H9 (cell line): ENCODE measurements around the gene PDE2A. TPM values are rescaled to one million over a fixed set of nuclear protein-coding genes. Genes with fewer than 3 reads are reported as not detected.

Experiments used
- DNase-seq: peaks from one replicate; pipeline ENCODE4 v3.0.0-alpha.2; 2017
- H2AFZ ChIP-seq: one replicate; pipeline ENCODE4 v1.6.1; 2013; ENCODE audit warnings: mild to moderate bottlenecking, low read length, control low read depth, moderate library complexity
- H2AK5ac ChIP-seq: 2 replicates; pipeline ENCODE4 v1.6.1; 2013; ENCODE audit warnings: low read length, control low read depth, mixed read lengths; ENCODE audit not compliant: insufficient read length
- H2BK120ac ChIP-seq: one replicate; pipeline ENCODE4 v1.6.1; 2013; ENCODE audit warnings: low read depth, mild to moderate bottlenecking, low read length, control low read depth, inconsistent platforms; ENCODE audit not compliant: poor library complexity, severe bottlenecking
- H2BK12ac ChIP-seq: 2 replicates; pipeline ENCODE4 v1.6.1; 2013; ENCODE audit warnings: low read length, control low read depth, mixed read lengths, low read depth; ENCODE audit not compliant: insufficient read length
- H2BK15ac ChIP-seq: 2 replicates; pipeline ENCODE4 v1.6.1; 2013; ENCODE audit warnings: low read depth, low read length, control low read depth
- H2BK20ac ChIP-seq: one replicate; pipeline ENCODE4 v1.6.1; 2013; ENCODE audit warnings: low read depth, mild to moderate bottlenecking, low read length, control low read depth, inconsistent platforms; ENCODE audit not compliant: poor library complexity, severe bottlenecking
- H2BK5ac ChIP-seq: 2 replicates; pipeline ENCODE4 v1.6.1; 2013; ENCODE audit warnings: low read length, control low read depth, mixed read lengths; ENCODE audit not compliant: insufficient read length
- H3K14ac ChIP-seq: 2 replicates; pipeline ENCODE4 v1.6.1; 2013; ENCODE audit warnings: low read length, control low read depth; ENCODE audit not compliant: insufficient read depth
- H3K18ac ChIP-seq: 2 replicates; pipeline ENCODE4 v1.6.1; 2013; ENCODE audit warnings: low read depth, mild to moderate bottlenecking, mixed read lengths, low read length, control low read depth; ENCODE audit not compliant: insufficient read length
- H3K23ac ChIP-seq: 2 replicates; pipeline ENCODE4 v1.6.1; 2013; ENCODE audit warnings: low read length, control low read depth, mixed read lengths, low read depth; ENCODE audit not compliant: insufficient read length
- H3K23me2 ChIP-seq: 2 replicates; pipeline ENCODE4 v1.6.1; 2013; ENCODE audit warnings: low read depth, mild to moderate bottlenecking, mixed read lengths, low read length, control low read depth; ENCODE audit not compliant: insufficient read length, poor library complexity, severe bottlenecking
- H3K27ac ChIP-seq: 2 replicates; pipeline ENCODE4 v1.5.1; 2013; ENCODE audit warnings: low read length, control low read depth, mixed read lengths, low read depth; ENCODE audit not compliant: insufficient read length
- H3K27me3 ChIP-seq: 2 replicates; pipeline ENCODE4 v1.6.1; 2013; ENCODE audit warnings: low read length, control low read depth, inconsistent platforms; ENCODE audit not compliant: insufficient read depth
- H3K4ac ChIP-seq: 2 replicates; pipeline ENCODE4 v1.6.1; 2013; ENCODE audit warnings: low read depth, mild to moderate bottlenecking, control low read depth, inconsistent platforms, low read length, moderate library complexity
- H3K4me1 ChIP-seq: 2 replicates; pipeline ENCODE4 v1.6.1; 2013; ENCODE audit warnings: low read length, control low read depth, inconsistent platforms; ENCODE audit not compliant: insufficient read depth
- H3K4me2 ChIP-seq: 2 replicates; pipeline ENCODE4 v1.6.1; 2013; ENCODE audit warnings: low read length, control low read depth, mixed read lengths; ENCODE audit not compliant: insufficient read length, insufficient read depth
- H3K56ac ChIP-seq: 2 replicates; pipeline ENCODE4 v1.6.1; 2013; ENCODE audit warnings: low read depth, mild to moderate bottlenecking, mixed read lengths, low read length, control low read depth; ENCODE audit not compliant: insufficient read length
- H3K79me1 ChIP-seq: 2 replicates; pipeline ENCODE4 v1.6.1; 2013; ENCODE audit warnings: low read depth, mild to moderate bottlenecking, moderate library complexity, low read length, control low read depth, inconsistent platforms; ENCODE audit not compliant: insufficient read depth, poor library complexity, severe bottlenecking
- H3K79me2 ChIP-seq: 2 replicates; pipeline ENCODE4 v1.6.1; 2013; ENCODE audit warnings: low read length, control low read depth, inconsistent platforms; ENCODE audit not compliant: insufficient read depth
- H3K9ac ChIP-seq: 2 replicates; pipeline ENCODE4 v1.6.1; 2013; ENCODE audit warnings: low read length, control low read depth, mixed read lengths; ENCODE audit not compliant: insufficient read length; ENCODE audit errors: extremely low read depth
- H3K9me3 ChIP-seq: one replicate; pipeline ENCODE4 v1.6.1; 2013; ENCODE audit warnings: low read depth, low read length, inconsistent platforms; ENCODE audit not compliant: control insufficient read depth
- H3T11ph ChIP-seq: one replicate; pipeline ENCODE4 v1.6.1; 2013; ENCODE audit warnings: mild to moderate bottlenecking, low read length, control low read depth, inconsistent platforms
- H4K20me1 ChIP-seq: one replicate; pipeline ENCODE4 v1.6.1; 2013; ENCODE audit not compliant: control insufficient read depth, insufficient read length, insufficient read depth
- H4K5ac ChIP-seq: 2 replicates; pipeline ENCODE4 v1.6.1; 2013; ENCODE audit warnings: low read depth, mild to moderate bottlenecking, mixed read lengths, low read length, control low read depth; ENCODE audit not compliant: insufficient read length
- H4K8ac ChIP-seq: replicated peaks from 2 replicates; pipeline ENCODE4 v1.6.1; 2013; ENCODE audit warnings: low read length, control low read depth, mixed read lengths, low read depth; ENCODE audit not compliant: insufficient read length
- H4K91ac ChIP-seq: 2 replicates; pipeline ENCODE4 v1.6.1; 2013; ENCODE audit warnings: low read depth, mild to moderate bottlenecking, moderate library complexity, mixed read lengths, low read length, control low read depth; ENCODE audit not compliant: insufficient read length
- H3K27ac Mint-ChIP-seq, 3 experiments: 2 replicates in 2 of 3; 3 replicates in 1 of 3; pipeline ENCODE4 v1.8.0; 2020 to 2021; ENCODE audit warnings: mixed read lengths in 3 of 3, mild to moderate bottlenecking in 1 of 3, moderate library complexity in 1 of 3
- H3K27me3 Mint-ChIP-seq: 2 replicates; pipeline ENCODE4 v1.8.0; 2021; ENCODE audit warnings: low read depth, mild to moderate bottlenecking, moderate library complexity, mixed read lengths
- H3K36me3 Mint-ChIP-seq, 3 experiments: 2 replicates in 2 of 3; 3 replicates in 1 of 3; pipeline ENCODE4 v1.8.0; 2020 to 2021; ENCODE audit warnings: low read depth in 3 of 3, mixed read lengths in 3 of 3; ENCODE audit not compliant: insufficient read depth in 1 of 3
- H3K4me1 Mint-ChIP-seq, 2 experiments: 2 replicates each; pipeline ENCODE4 v1.8.0; 2020; ENCODE audit warnings: mixed read lengths in 2 of 2
- H3K4me3 Mint-ChIP-seq, 2 experiments: 2 replicates in 1 of 2; 3 replicates in 1 of 2; pipeline ENCODE4 v1.8.0; 2020 to 2021; ENCODE audit warnings: mild to moderate bottlenecking in 2 of 2, mixed read lengths in 2 of 2, moderate library complexity in 1 of 2
- H3K9me3 Mint-ChIP-seq, 2 experiments: 2 replicates in 1 of 2; 3 replicates in 1 of 2; pipeline ENCODE4 v1.8.0; 2020; ENCODE audit warnings: mild to moderate bottlenecking in 2 of 2, mixed read lengths in 2 of 2, moderate library complexity in 1 of 2
- CTCF ChIP-seq: fragments of 200-600 bp; sonication (generic); conservative IDR thresholded peaks from 3 replicates; pipeline ENCODE4 v1.8.0; 2021; ENCODE audit warnings: antibody characterized with exemption, mild to moderate bottlenecking
- WGBS: extraction: QIAGEN DNeasy Blood & Tissue Kit; methylation state at CpG from one replicate; pipeline ENCODE4 v1.1.7; 2013; ENCODE audit warnings: missing lambda C conversion rate, low lambda C conversion rate, mixed read lengths; ENCODE audit not compliant: insufficient read length; ENCODE audit errors: extremely low coverage; 5-methylcytosine and 5-hydroxymethylcytosine counted together
- total RNA-seq: library from RNA; stranded (reverse); gene quantifications from 2 replicates; pipeline ENCODE4 v1.2.1, GENCODE V29; 2021

The PDE2A gene
- total RNA-seq, 1 experiment from 2014 or later, result 3.4 TPM

GRCh38 chr11:72661486-72661885 is 12.7 kb downstream of the PDE2A start:
- no peaks in the 10 kb centered on the region for H3K9me3 ChIP-seq
- peaks cover 23% of the 10 kb centered on the region for H3K27me3 Mint-ChIP-seq
- no peak overlapping the region for H3K23ac ChIP-seq
- H3T11ph ChIP-seq, result no peak overlapping the region
- no peak overlapping the region for H2AK5ac ChIP-seq
- H3K4me1 ChIP-seq, result no peaks in the 10 kb centered on the region
- no peaks in the 10 kb centered on the region for H4K20me1 ChIP-seq
- no peaks in the 10 kb centered on the region for H3K79me1 ChIP-seq
- no peak overlapping the region for H2BK120ac ChIP-seq
- no peaks in the 10 kb centered on the region for H3K9me3 Mint-ChIP-seq
- H2BK12ac ChIP-seq, result no peak overlapping the region
- H2AFZ ChIP-seq, result no peak overlapping the region
- no peak overlapping the region for H3K18ac ChIP-seq
- no peak overlapping the region for H4K5ac ChIP-seq
- no peak overlapping the region for H2BK15ac ChIP-seq
- no peak overlapping the region for H4K91ac ChIP-seq
- no peak overlapping the region for H3K56ac ChIP-seq
- no peak for DNase-seq
- H3K4me3 Mint-ChIP-seq, result 0 out of 5 replicates have a peak overlapping the region, but pooled peaks of 1 of the 2 experiments have one; percentile 12
- H3K23me2 ChIP-seq, result no peaks in the 10 kb centered on the region
- H3K27ac Mint-ChIP-seq, result no peak overlapping the region
- no peaks in the 10 kb centered on the region for H3K79me2 ChIP-seq
- H3K4me1 Mint-ChIP-seq, result peaks cover 13 to 53% of the 10 kb centered on the region in 2 experiments
- H3K27ac ChIP-seq, result no peak overlapping the region
- no peaks in the 10 kb centered on the region for H3K27me3 ChIP-seq
- no peak overlapping the region for H3K4me2 ChIP-seq
- H2BK5ac ChIP-seq, result no peak overlapping the region
- no CpG with 5 or more reads among the region's 9 CpGs for whole genome bisulfite sequencing
- H3K36me3 Mint-ChIP-seq, result no peaks in the 10 kb centered on the region
- TF ChIP-seq CTCF, result no peak
- no peak overlapping the region for H3K9ac ChIP-seq
- no peak overlapping the region for H2BK20ac ChIP-seq
- no peak overlapping the region for H4K8ac ChIP-seq
- no peak overlapping the region for H3K4ac ChIP-seq
- H3K14ac ChIP-seq, result no peak overlapping the region
